Fibroblast of the aortic adventitia (primary cell): ENCODE measurements around the gene CERS1. TPM values are rescaled to one million over a fixed set of nuclear protein-coding genes. Genes with fewer than 3 reads are reported as not detected.

Source experiments
- DNase-seq: peaks from one replicate; pipeline ENCODE4 v3.0.0-alpha.2; 2010; ENCODE audit warnings: low read depth
- H3K4me3 ChIP-seq: 2 replicates; pipeline ENCODE4 v1.5.1; 2011; ENCODE audit warnings: low read depth, mild to moderate bottlenecking, control low read depth, low read length, moderate library complexity
- CTCF ChIP-seq: IDR thresholded peaks from 2 replicates; pipeline ENCODE4 v1.5.1; 2011; ENCODE audit warnings: mild to moderate bottlenecking, low read length, control low read depth, inconsistent platforms; ENCODE audit not compliant: insufficient read depth
- total RNA-seq: library from RNA; depleted of rRNA; stranded (reverse); fragments of >200 nt; gene quantifications from 2 replicates; pipeline ENCODE4 v1.2.3, GENCODE V29; 2012; ENCODE audit warnings: low replicate concordance

Gene CERS1
- total RNA-seq, 1 donor = 1.6 TPM

- DNase-seq = no peak
- no peak overlapping the region for H3K4me3 ChIP-seq
- TF ChIP-seq CTCF = no peak
These were observed 35.2 kb downstream of the CERS1 start for GRCh38 chr19:18860725-18861124.

GRCh38 chr19:18860302-18860700, 35.7 kb downstream of the CERS1 start:
- no peak for TF ChIP-seq CTCF
- DNase-seq = no peak
- no peak overlapping the region for H3K4me3 ChIP-seq

GRCh38 chr19:18859676-18860301, 36.2 kb downstream of the CERS1 start:
- DNase-seq = no peak
- no peak for TF ChIP-seq CTCF
- no peak overlapping the region for H3K4me3 ChIP-seq

- no peak for DNase-seq
- no peak for TF ChIP-seq CTCF
- no peak overlapping the region for H3K4me3 ChIP-seq
These were observed 36.9 kb downstream of the CERS1 start for GRCh38 chr19:18858906-18859646.

GRCh38 chr19:18857223-18857622, 38.7 kb downstream of the CERS1 start:
- no peak for TF ChIP-seq CTCF
- no peak for DNase-seq
- no peak overlapping the region for H3K4me3 ChIP-seq

- TF ChIP-seq CTCF = peak; percentile 53
- DNase-seq = peak; percentile 51
- H3K4me3 ChIP-seq = no peak overlapping the region
These were observed 39.4 kb downstream of the CERS1 start for GRCh38 chr19:18856385-18857126.
